OCI-LY1 (cell line): ENCODE results near the gene RPGRIP1L.

Experiments used
- H2AFZ ChIP-seq: fragments of 200-600 bp; sonication (generic), shearing (Covaris generic); 2 replicates; pipeline ENCODE4 v1.6.0; 2014; ENCODE audit warnings: antibody characterized with exemption, mild to moderate bottlenecking, low read length
- H3F3A ChIP-seq: fragments of 200-600 bp; sonication (generic), shearing (Covaris generic); 2 replicates; pipeline ENCODE4 v1.6.0; 2014; ENCODE audit warnings: mild to moderate bottlenecking, antibody characterized with exemption, low read length, moderate library complexity; ENCODE audit not compliant: insufficient read depth
- H3K27ac ChIP-seq: fragments of 200-600 bp; sonication (generic); 2 replicates; pipeline ENCODE4 v1.5.1; 2014; ENCODE audit warnings: low read length, mixed run types, mild to moderate bottlenecking, low read depth; ENCODE audit not compliant: poor library complexity, severe bottlenecking
- H3K27me3 ChIP-seq: fragments of 200-600 bp; sonication (generic); 2 replicates; pipeline ENCODE4 v1.6.0; 2014; ENCODE audit warnings: antibody characterized with exemption, mild to moderate bottlenecking, low read length, moderate library complexity; ENCODE audit not compliant: insufficient read depth
- H3K36me3 ChIP-seq: fragments of 200-600 bp; sonication (generic); 2 replicates; pipeline ENCODE4 v1.6.1; 2014; ENCODE audit warnings: mild to moderate bottlenecking, antibody characterized with exemption, low read length, moderate library complexity, mixed read lengths; ENCODE audit not compliant: insufficient read depth
- H3K4me1 ChIP-seq: fragments of 200-600 bp; sonication (generic); 2 replicates; pipeline ENCODE4 v1.5.1; 2014; ENCODE audit warnings: mild to moderate bottlenecking, low read length, moderate library complexity; ENCODE audit not compliant: insufficient read depth, severe bottlenecking
- H3K4me2 ChIP-seq: fragments of 200-600 bp; sonication (generic), shearing (Covaris generic); 2 replicates; pipeline ENCODE4 v1.6.1; 2014; ENCODE audit warnings: low read length
- H3K4me3 ChIP-seq: fragments of 200-600 bp; sonication (generic); 2 replicates; pipeline ENCODE4 v1.5.1; 2014; ENCODE audit warnings: low read length, low read depth, mild to moderate bottlenecking, mixed read lengths; ENCODE audit not compliant: poor library complexity, severe bottlenecking
- H3K79me2 ChIP-seq: fragments of 200-600 bp; shearing (Covaris generic); 2 replicates; pipeline ENCODE4 v1.6.1; 2016; ENCODE audit warnings: mixed run types, low read length, mixed read lengths; ENCODE audit not compliant: insufficient read depth
- H3K9ac ChIP-seq: fragments of 200-600 bp; sonication (generic), shearing (Covaris generic); 2 replicates; pipeline ENCODE4 v1.6.1; 2014; ENCODE audit warnings: mild to moderate bottlenecking, low read length, mixed read lengths
- H3K9me2 ChIP-seq: fragments of 200-600 bp; sonication (generic), shearing (Covaris generic); 2 replicates; pipeline ENCODE4 v1.6.1; 2014; ENCODE audit warnings: low read depth, mild to moderate bottlenecking, low read length, mixed read lengths
- H3K9me3 ChIP-seq: fragments of 200-600 bp; shearing (Covaris generic); 2 replicates; pipeline ENCODE4 v1.6.1; 2014; ENCODE audit warnings: low read length, mixed read lengths
- H4K20me1 ChIP-seq: fragments of 200-600 bp; sonication (generic), shearing (Covaris generic); 2 replicates; pipeline ENCODE4 v1.6.0; 2016; ENCODE audit warnings: mild to moderate bottlenecking, low read length; ENCODE audit not compliant: insufficient read depth
- CTCF ChIP-seq: fragments of 200-600 bp; sonication (generic), shearing (Covaris generic); IDR thresholded peaks from 2 replicates; pipeline ENCODE4 v1.5.1; 2017; ENCODE audit warnings: mild to moderate bottlenecking, antibody characterized with exemption, low read length, moderate library complexity, mixed read lengths
- EZH2 ChIP-seq: fragments of 200-600 bp; sonication (generic), shearing (Covaris generic); IDR thresholded peaks from 2 replicates; pipeline ENCODE4 v1.8.0; 2017; ENCODE audit warnings: borderline replicate concordance, mixed run types, mild to moderate bottlenecking, antibody characterized with exemption, low read length, moderate library complexity, mixed read lengths

Gene RPGRIP1L

GRCh38 chr16:53580038-53580802, 123.4 kb downstream of the RPGRIP1L start:
- H3K27me3 ChIP-seq, result no peaks in the 10 kb centered on the region
- H3K4me1 ChIP-seq, result no peaks in the 10 kb centered on the region
- no peak overlapping the region for H3K9ac ChIP-seq
- no peaks in the 10 kb centered on the region for H3K9me3 ChIP-seq
- no peaks in the 10 kb centered on the region for H3F3A ChIP-seq
- no peaks in the 10 kb centered on the region for H3K79me2 ChIP-seq
- no peaks in the 10 kb centered on the region for H3K36me3 ChIP-seq
- no peak overlapping the region for H2AFZ ChIP-seq
- no peaks in the 10 kb centered on the region for H3K9me2 ChIP-seq
- H3K27ac ChIP-seq, result no peak overlapping the region
- no peak overlapping the region for H3K4me3 ChIP-seq
- no peak for TF ChIP-seq EZH2
- TF ChIP-seq CTCF, result no peak
- no peak overlapping the region for H3K4me2 ChIP-seq
- no peaks in the 10 kb centered on the region for H4K20me1 ChIP-seq

GRCh38 chr16:53576904-53577303, 126.8 kb downstream of the RPGRIP1L start:
- Histone ChIP-seq H4K20me1 (no peaks in the 10 kb centered on the region), H2AFZ (no peak overlapping the region), H3K9ac (no peak overlapping the region), H3K9me3 (peaks cover 4% of the 10 kb centered on the region; the same call in 1 of the 2 replicates), H3K4me1 (no peaks in the 10 kb centered on the region), H3K4me3 (no peak overlapping the region), H3K4me2 (no peak overlapping the region), H3K36me3 (no peaks in the 10 kb centered on the region; the same call in 1 of the 2 replicates), H3K27ac (no peak overlapping the region), H3F3A (no peaks in the 10 kb centered on the region), H3K27me3 (no peaks in the 10 kb centered on the region), H3K9me2 (no peaks in the 10 kb centered on the region), H3K79me2 (no peaks in the 10 kb centered on the region)
- no peak for TF ChIP-seq EZH2
- TF ChIP-seq CTCF, result no peak

GRCh38 chr16:53576210-53576609, 127.4 kb downstream of the RPGRIP1L start:
- Histone ChIP-seq H4K20me1 (no peaks in the 10 kb centered on the region), H2AFZ (no peak overlapping the region), H3K9me2 (no peaks in the 10 kb centered on the region), H3K27me3 (no peaks in the 10 kb centered on the region), H3K4me2 (no peak overlapping the region), H3K4me1 (no peaks in the 10 kb centered on the region), H3K36me3 (no peaks in the 10 kb centered on the region; the same call in 1 of the 2 replicates), H3K9ac (no peak overlapping the region), H3K9me3 (peaks cover 11% of the 10 kb centered on the region), H3K79me2 (no peaks in the 10 kb centered on the region), H3K27ac (no peak overlapping the region), H3K4me3 (no peak overlapping the region), H3F3A (no peaks in the 10 kb centered on the region)
- TF ChIP-seq EZH2, result no peak
- no peak for TF ChIP-seq CTCF
